PC-9 (cell line): ENCODE data around the gene RPS19BP1. TPM values are rescaled to one million over a fixed set of nuclear protein-coding genes. Genes with fewer than 3 reads are reported as not detected.

Experiments
- BruUV-seq: library from RNA; stranded (reverse); fragments of 400-500 nt; replicated peaks from 2 replicates; lab custom pipeline; 2021; lab: Mats Ljungman, UMichigan
- CTCF ChIA-PET: fragments of 300-600 bp; sonication (Branson Sonifier 250); formaldehyde crosslinking; loops from one replicate; lab custom pipeline; 2022; ENCODE audit warnings: antibody characterized with exemption; lab: Charles Lee
- POLR2A ChIA-PET: fragments of 300-600 bp; sonication (Branson Sonifier 250); formaldehyde crosslinking; loops from one replicate; lab custom pipeline; 2022; ENCODE audit warnings: antibody characterized with exemption; ENCODE audit not compliant: unreplicated experiment; lab: Charles Lee
- DNase-seq, 2 experiments: peaks; one replicate each; pipeline versions ENCODE4 v3.0.0 to v3.0.0-alpha.2; 2015 to 2022; ENCODE audit warnings: mixed read lengths in 1 of 2
- H2AFZ ChIP-seq: fragments of 200-600 bp; sonication (generic); 2 replicates; pipeline ENCODE4 v1.8.1; 2017; ENCODE audit warnings: antibody characterized with exemption
- H3F3A ChIP-seq: fragments of 200-600 bp; sonication (generic); 2 replicates; pipeline ENCODE4 v1.8.1; 2017; ENCODE audit warnings: antibody characterized with exemption, mild to moderate bottlenecking, low read depth; ENCODE audit not compliant: insufficient read depth
- H3K27ac ChIP-seq: fragments of 200-600 bp; sonication (generic); 2 replicates; pipeline ENCODE4 v1.6.1; 2016; ENCODE audit warnings: mixed run types
- H3K27me3 ChIP-seq: fragments of 200-600 bp; sonication (generic); 2 replicates; pipeline ENCODE4 v1.6.1; 2016; ENCODE audit warnings: low read depth, mixed run types; ENCODE audit not compliant: insufficient read depth
- H3K36me3 ChIP-seq: fragments of 200-600 bp; sonication (generic); 2 replicates; pipeline ENCODE4 v1.6.1; 2016; ENCODE audit warnings: low read depth, mixed run types
- H3K4me1 ChIP-seq: fragments of 200-600 bp; sonication (generic); replicated peaks from 2 replicates; pipeline ENCODE4 v1.6.1; 2016; ENCODE audit warnings: mixed run types; ENCODE audit not compliant: insufficient read depth
- H3K4me2 ChIP-seq: fragments of 200-600 bp; sonication (generic); 2 replicates; pipeline ENCODE4 v1.6.1; 2017; ENCODE audit warnings: mixed run types
- H3K4me3 ChIP-seq: fragments of 200-600 bp; sonication (generic); 2 replicates; pipeline ENCODE4 v1.6.1; 2016; ENCODE audit warnings: mixed run types
- H3K79me2 ChIP-seq: fragments of 200-600 bp; sonication (generic); 2 replicates; pipeline ENCODE4 v1.6.1; 2017; ENCODE audit warnings: low read depth, mixed run types
- H3K9me2 ChIP-seq: fragments of 200-600 bp; sonication (generic); 2 replicates; pipeline ENCODE4 v1.8.1; 2017; ENCODE audit warnings: mild to moderate bottlenecking; ENCODE audit not compliant: insufficient read depth
- H3K9me3 ChIP-seq: fragments of 200-600 bp; sonication (generic); 2 replicates; pipeline ENCODE4 v1.8.1; 2016; ENCODE audit warnings: low read depth; ENCODE audit not compliant: insufficient read depth
- H4K20me1 ChIP-seq: fragments of 200-600 bp; sonication (generic); 2 replicates; pipeline ENCODE4 v1.8.1; 2017; ENCODE audit not compliant: insufficient read depth
- EZH2 ChIP-seq: fragments of 200-600 bp; sonication (generic); IDR thresholded peaks from 2 replicates; pipeline ENCODE4 v1.8.0; 2017; ENCODE audit warnings: antibody characterized with exemption, low read depth
- intact Hi-C: fragments of 100-400 bp; cut with micrococcal nuclease; formaldehyde crosslinking; loops from one replicate; pipeline ENCODE4 v1.10.0; 2022; ENCODE audit not compliant: unreplicated experiment
- total RNA-seq: library from RNA; stranded (reverse); gene quantifications from 2 replicates; pipeline ENCODE4 v1.2.3, GENCODE V29; 2021
- TF ChIP-seq, protein P1 (sequence below): fragments of 200-600 bp; sonication (generic); conservative IDR thresholded peaks from 2 replicates; pipeline ENCODE4 v1.6.1; 2017; ENCODE audit warnings: mixed run types, antibody characterized with exemption, mild to moderate bottlenecking, moderate library complexity

The RPS19BP1 gene
- total RNA-seq, 1 experiment from 2014 or later: 60.7 TPM

DNA sequence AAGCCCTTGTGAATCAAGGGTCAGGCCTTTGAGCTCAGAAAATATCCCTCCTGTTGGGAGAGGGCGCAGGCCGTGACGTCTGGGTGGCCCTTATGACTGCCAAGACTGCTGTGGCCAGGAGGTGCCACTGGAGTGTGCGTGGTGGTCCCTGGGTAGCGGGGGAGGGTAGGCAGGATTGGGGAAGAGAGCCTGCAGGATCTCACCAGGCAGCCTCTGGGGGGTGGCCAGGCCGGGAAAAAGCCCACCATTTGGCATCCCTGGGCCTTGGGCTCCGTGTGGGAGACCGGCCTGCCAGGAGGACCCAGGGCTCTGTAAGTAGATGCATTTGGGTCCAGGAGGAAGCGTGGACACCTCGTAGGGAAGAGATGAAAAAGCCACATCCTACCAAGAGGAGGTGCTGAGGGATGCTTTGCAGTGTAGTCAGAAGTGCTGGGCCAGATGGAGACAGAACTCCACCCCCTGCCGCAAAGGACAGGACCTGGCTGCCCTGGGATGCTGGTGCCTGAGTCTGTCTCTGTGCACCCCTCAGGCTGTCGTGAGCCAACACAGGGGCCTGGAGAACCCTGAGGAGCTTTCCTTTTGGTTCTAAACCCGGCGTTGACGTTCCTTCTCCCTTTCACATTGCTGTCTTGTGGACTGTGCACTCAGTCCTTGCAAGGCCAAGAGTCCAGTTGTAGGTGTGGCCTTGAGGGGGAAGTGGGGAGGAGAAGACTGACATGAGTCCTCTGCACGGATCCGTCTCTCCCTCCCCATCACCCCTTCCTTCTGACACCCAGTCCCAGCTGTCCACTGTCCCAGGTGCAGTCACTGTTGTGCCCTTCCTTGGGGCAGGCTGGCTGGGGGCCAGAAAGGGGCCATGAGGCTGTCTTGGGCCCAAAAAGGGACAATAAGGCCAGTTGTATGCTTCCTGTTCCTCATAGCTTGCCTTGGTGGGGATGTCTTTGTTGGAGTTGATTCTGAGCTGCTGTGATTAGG, 43.2 kb downstream of the RPS19BP1 start:
- Histone ChIP-seq H3K4me3 (no peak overlapping the region), H3K9me3 (no peaks in the 10 kb centered on the region), H3K9me2 (no peaks in the 10 kb centered on the region), H4K20me1 (no peaks in the 10 kb centered on the region), H3K4me2 (peak overlapping the region; percentile 18; the same call in 1 of the 2 replicates), H3K36me3 (no peaks in the 10 kb centered on the region), H3F3A (peaks cover 2% of the 10 kb centered on the region; the same call in 1 of the 2 replicates), H3K27ac (no peak overlapping the region), H3K27me3 (peaks cover 3% of the 10 kb centered on the region; the same call in 1 of the 2 replicates), H3K79me2 (no peaks in the 10 kb centered on the region), H2AFZ (no peak overlapping the region), H3K4me1 (no peaks in the 10 kb centered on the region)
- ChIA-PET POLR2A (interaction anchor here (0.5 to 1.0 kb wide), 3 partner anchors 13 to 38 kb away, joined by 3 to 12 read pairs (median 5); partner anchors contain the start of gene MIEF1), CTCF (no interaction called here)
- intact Hi-C loops: no loop called here
- no peak for DNase-seq
- no TSS peak for BruUV-seq
- TF ChIP-seq, protein P1, sequence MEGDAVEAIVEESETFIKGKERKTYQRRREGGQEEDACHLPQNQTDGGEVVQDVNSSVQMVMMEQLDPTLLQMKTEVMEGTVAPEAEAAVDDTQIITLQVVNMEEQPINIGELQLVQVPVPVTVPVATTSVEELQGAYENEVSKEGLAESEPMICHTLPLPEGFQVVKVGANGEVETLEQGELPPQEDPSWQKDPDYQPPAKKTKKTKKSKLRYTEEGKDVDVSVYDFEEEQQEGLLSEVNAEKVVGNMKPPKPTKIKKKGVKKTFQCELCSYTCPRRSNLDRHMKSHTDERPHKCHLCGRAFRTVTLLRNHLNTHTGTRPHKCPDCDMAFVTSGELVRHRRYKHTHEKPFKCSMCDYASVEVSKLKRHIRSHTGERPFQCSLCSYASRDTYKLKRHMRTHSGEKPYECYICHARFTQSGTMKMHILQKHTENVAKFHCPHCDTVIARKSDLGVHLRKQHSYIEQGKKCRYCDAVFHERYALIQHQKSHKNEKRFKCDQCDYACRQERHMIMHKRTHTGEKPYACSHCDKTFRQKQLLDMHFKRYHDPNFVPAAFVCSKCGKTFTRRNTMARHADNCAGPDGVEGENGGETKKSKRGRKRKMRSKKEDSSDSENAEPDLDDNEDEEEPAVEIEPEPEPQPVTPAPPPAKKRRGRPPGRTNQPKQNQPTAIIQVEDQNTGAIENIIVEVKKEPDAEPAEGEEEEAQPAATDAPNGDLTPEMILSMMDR: no peak
- TF ChIP-seq EZH2: no peak

DNA sequence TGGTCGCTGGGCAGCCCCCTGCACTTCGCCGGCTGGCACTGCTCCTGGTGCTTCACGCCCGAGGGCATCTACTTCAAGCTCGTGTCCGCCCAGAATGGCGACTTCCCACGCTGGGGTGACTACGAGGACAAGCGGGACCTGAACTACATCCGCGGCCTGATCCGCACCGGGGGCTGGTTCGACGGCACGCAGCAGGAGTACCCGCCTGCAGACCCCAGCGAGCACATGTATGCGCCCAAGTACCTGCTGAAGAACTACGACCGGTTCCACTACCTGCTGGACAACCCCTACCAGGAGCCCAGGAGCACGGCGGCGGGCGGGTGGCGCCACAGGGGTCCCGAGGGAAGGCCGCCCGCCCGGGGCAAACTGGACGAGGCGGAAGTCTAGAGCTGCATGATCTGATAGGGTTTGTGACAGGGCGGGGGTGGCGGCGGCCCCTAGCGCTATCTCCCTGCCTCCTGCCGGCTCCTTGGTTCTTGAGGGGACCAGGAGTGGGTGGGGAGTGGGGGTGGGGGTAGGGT, 43.9 kb downstream of the RPS19BP1 start:
- no TSS peak for BruUV-seq

DNA sequence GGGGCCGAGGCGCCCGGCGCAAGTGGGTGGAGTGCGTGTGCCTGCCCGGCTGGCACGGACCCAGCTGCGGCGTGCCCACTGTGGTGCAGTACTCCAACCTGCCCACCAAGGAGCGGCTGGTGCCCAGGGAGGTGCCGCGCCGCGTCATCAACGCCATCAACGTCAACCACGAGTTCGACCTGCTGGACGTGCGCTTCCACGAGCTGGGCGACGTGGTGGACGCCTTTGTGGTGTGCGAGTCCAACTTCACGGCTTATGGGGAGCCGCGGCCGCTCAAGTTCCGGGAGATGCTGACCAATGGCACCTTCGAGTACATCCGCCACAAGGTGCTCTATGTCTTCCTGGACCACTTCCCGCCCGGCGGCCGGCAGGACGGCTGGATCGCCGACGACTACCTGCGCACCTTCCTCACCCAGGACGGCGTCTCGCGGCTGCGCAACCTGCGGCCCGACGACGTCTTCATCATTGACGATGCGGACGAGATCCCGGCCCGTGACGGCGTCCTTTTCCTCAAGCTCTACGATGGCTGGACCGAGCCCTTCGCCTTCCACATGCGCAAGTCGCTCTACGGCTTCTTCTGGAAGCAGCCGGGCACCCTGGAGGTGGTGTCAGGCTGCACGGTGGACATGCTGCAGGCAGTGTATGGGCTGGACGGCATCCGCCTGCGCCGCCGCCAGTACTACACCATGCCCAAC, 44.6 kb downstream of the RPS19BP1 start:
- Histone ChIP-seq H3K79me2 (no peaks in the 10 kb centered on the region), H3K9me2 (no peaks in the 10 kb centered on the region), H3F3A (no peaks in the 10 kb centered on the region; the same call in 1 of the 2 replicates), H3K27ac (no peak overlapping the region), H3K9me3 (no peaks in the 10 kb centered on the region), H4K20me1 (no peaks in the 10 kb centered on the region), H2AFZ (no peak overlapping the region), H3K4me1 (no peaks in the 10 kb centered on the region), H3K4me3 (no peak overlapping the region), H3K27me3 (peaks cover 13% of the 10 kb centered on the region), H3K36me3 (no peaks in the 10 kb centered on the region), H3K4me2 (no peak overlapping the region)
- intact Hi-C loops: no loop called here
- no peak for DNase-seq
- TF ChIP-seq EZH2: no peak
- TF ChIP-seq, protein P1: no peak
- ChIA-PET POLR2A (no interaction called here), CTCF (no interaction called here)
- BruUV-seq: no TSS peak

More for the DNA sequence above, 43.9 kb downstream of the RPS19BP1 start:
- no peak overlapping the region for H2AFZ ChIP-seq
- POLR2A ChIA-PET: no interaction called here
- peaks cover 10% of the 10 kb centered on the region for H3K27me3 ChIP-seq
- H3K4me2 ChIP-seq: no peak overlapping the region
- no peaks in the 10 kb centered on the region for H3K36me3 ChIP-seq
- no peaks in the 10 kb centered on the region for H3K9me2 ChIP-seq
- H3K4me1 ChIP-seq: no peaks in the 10 kb centered on the region
- H3K9me3 ChIP-seq: no peaks in the 10 kb centered on the region
- intact Hi-C loops: no loop called here
- H4K20me1 ChIP-seq: no peaks in the 10 kb centered on the region
- CTCF ChIA-PET: no interaction called here
- H3K79me2 ChIP-seq: no peaks in the 10 kb centered on the region
- no peak for DNase-seq
- no peak overlapping the region for H3K27ac ChIP-seq
- no peaks in the 10 kb centered on the region; the same call in 1 of the 2 replicates for H3F3A ChIP-seq
- no peak overlapping the region for H3K4me3 ChIP-seq
- TF ChIP-seq EZH2: no peak
